Stimulated activated CD8-positive, alpha-beta memory T cell treated with anti-CD3 and anti-CD28 coated beads, Interleukin-4, amount 100 ng/mL, for 48 hours (primary cell): ENCODE measurements around the gene ARFGEF2.
"Not testable (repeated sequence)": the region's sequence is repeated elsewhere in the genome, so short reads cannot be mapped to it uniquely, and the experiment has no call there.

Source experiments
- DNase-seq: peaks from one replicate; pipeline ENCODE4 v3.0.0-alpha.2; 2020

ARFGEF2 gene

GRCh38 chr20:49006446-49006980 lies 85.0 kb downstream of the ARFGEF2 start:
- DNase-seq: no peak

- no peak for DNase-seq
Measured at GRCh38 chr20:49009899-49010631, 88.6 kb downstream of the ARFGEF2 start.

GRCh38 chr20:49024220-49024619 lies 102.7 kb downstream of the ARFGEF2 start:
- no peak for DNase-seq

- not testable (repeated sequence) for DNase-seq
Measured at GRCh38 chr20:49028177-49028576, 106.7 kb downstream of the ARFGEF2 start.

GRCh38 chr20:49028684-49029083 lies 107.2 kb downstream of the ARFGEF2 start:
- no peak for DNase-seq

GRCh38 chr20:49029203-49029602 lies 107.7 kb downstream of the ARFGEF2 start:
- DNase-seq: no peak

- DNase-seq: no peak
Measured at GRCh38 chr20:49030954-49031619, 109.6 kb downstream of the ARFGEF2 start.

- DNase-seq: no peak
Measured at GRCh38 chr20:49032455-49032854, 110.9 kb downstream of the ARFGEF2 start.

GRCh38 chr20:49034070-49034732 lies 112.7 kb downstream of the ARFGEF2 start:
- no peak for DNase-seq

- no peak for DNase-seq
Measured at GRCh38 chr20:49037962-49038387, 116.5 kb downstream of the ARFGEF2 start.

- no peak for DNase-seq
Measured at GRCh38 chr20:49039854-49040253, 118.3 kb downstream of the ARFGEF2 start.

GRCh38 chr20:49043000-49043399 lies 121.5 kb downstream of the ARFGEF2 start:
- DNase-seq: no peak

GRCh38 chr20:49045440-49046086 lies 124.1 kb downstream of the ARFGEF2 start:
- DNase-seq: no peak

GRCh38 chr20:49046087-49046900 lies 124.8 kb downstream of the ARFGEF2 start, which contains the start of gene CSE1L:
Gene CSE1L, plus strand, starts transcription at chr20:49046312. Its CDS starts 12,152 bp downstream, at chr20:49058464.
- DNase-seq: peak; percentile 96

- no peak for DNase-seq
Measured at GRCh38 chr20:49052334-49052733, 130.8 kb downstream of the ARFGEF2 start.

- DNase-seq: no peak
Measured at GRCh38 chr20:49054056-49054643, 132.6 kb downstream of the ARFGEF2 start.

- no peak for DNase-seq
Measured at GRCh38 chr20:49063279-49063678, 141.8 kb downstream of the ARFGEF2 start.

GRCh38 chr20:49074521-49074920 lies 153.0 kb downstream of the ARFGEF2 start:
- DNase-seq: no peak

- DNase-seq: no peak
Measured at GRCh38 chr20:49078310-49078709, 156.8 kb downstream of the ARFGEF2 start.

GRCh38 chr20:49082295-49082694 lies 160.8 kb downstream of the ARFGEF2 start:
- not testable (repeated sequence) for DNase-seq
